ENCODE measurements around the gene OSBP2. TPM values are rescaled to one million over a fixed set of nuclear protein-coding genes. Genes with fewer than 3 reads are reported as not detected.

The OSBP2 gene
- total RNA-seq, 2 donors from 2014 or later = 4.0 to 16.8 TPM

- Histone ChIP-seq H3K4me1 (no peaks in the 10 kb centered on the region), H3K27ac (no peak overlapping the region), H3K27me3 (no peaks in the 10 kb centered on the region), H3K4me3 (no peak overlapping the region), H3K9me3 (no peaks in the 10 kb centered on the region), H3K36me3 (peaks cover 8% of the 10 kb centered on the region)
- no peak for TF ChIP-seq CTCF (IDR thresholded peaks at IDR 0.05)
- no peak for DNase-seq (ENCODE audit: low spot score)
Observed at GRCh38 chr22:30891443-30891755, 196.7 kb downstream of the OSBP2 start.

- H3K27me3 ChIP-seq = no peaks in the 10 kb centered on the region
- H3K9me3 ChIP-seq = no peaks in the 10 kb centered on the region
- no peak for DNase-seq (ENCODE audit: low spot score)
- H3K4me1 ChIP-seq = no peaks in the 10 kb centered on the region
- peaks cover 8% of the 10 kb centered on the region for H3K36me3 ChIP-seq
- no peak overlapping the region for H3K4me3 ChIP-seq
- H3K27ac ChIP-seq = no peak overlapping the region
- no peak for TF ChIP-seq CTCF (IDR thresholded peaks at IDR 0.05)
Observed at GRCh38 chr22:30891781-30892180, 197.1 kb downstream of the OSBP2 start.

GRCh38 chr22:30892286-30892685 is 197.6 kb downstream of the OSBP2 start:
- peaks cover 8% of the 10 kb centered on the region for H3K36me3 ChIP-seq
- H3K9me3 ChIP-seq = no peaks in the 10 kb centered on the region
- TF ChIP-seq CTCF (IDR thresholded peaks at IDR 0.05) = no peak
- H3K27me3 ChIP-seq = no peaks in the 10 kb centered on the region
- no peak overlapping the region for H3K27ac ChIP-seq
- no peak for DNase-seq (ENCODE audit: low spot score)
- no peaks in the 10 kb centered on the region for H3K4me1 ChIP-seq
- H3K4me3 ChIP-seq = no peak overlapping the region

GRCh38 chr22:30892731-30893221 is 198.1 kb downstream of the OSBP2 start:
- H3K4me3 ChIP-seq = no peak overlapping the region
- H3K9me3 ChIP-seq = no peaks in the 10 kb centered on the region
- H3K36me3 ChIP-seq = peaks cover 8% of the 10 kb centered on the region
- TF ChIP-seq CTCF (IDR thresholded peaks at IDR 0.05) = no peak
- no peak overlapping the region for H3K27ac ChIP-seq
- no peaks in the 10 kb centered on the region for H3K27me3 ChIP-seq
- DNase-seq (ENCODE audit: low spot score) = no peak
- H3K4me1 ChIP-seq = no peaks in the 10 kb centered on the region

- Histone ChIP-seq H3K4me3 (no peak overlapping the region), H3K27me3 (no peaks in the 10 kb centered on the region), H3K36me3 (peaks cover 8% of the 10 kb centered on the region), H3K27ac (no peak overlapping the region), H3K9me3 (peaks cover 0 to 5% of the 10 kb centered on the region in 2 donors), H3K4me1 (no peaks in the 10 kb centered on the region)
- TF ChIP-seq CTCF (IDR thresholded peaks at IDR 0.05) = no peak
- no peak for DNase-seq (ENCODE audit: low spot score)
Observed at GRCh38 chr22:30893434-30894370, 199.0 kb downstream of the OSBP2 start.

All from right atrium auricular region (tissue), 2 donors.